Inflammatory macrophage treated with lipopolysaccharide for 4 hours (primary cell): ENCODE results near the gene VEGFB.

Experiments
- DNase-seq: peaks from one replicate; pipeline ENCODE4 v3.0.0-alpha.2; 2020

Gene VEGFB

GRCh38 chr11:64263021-64263946, 28.9 kb downstream of the VEGFB start:
- DNase-seq, result no peak

- no peak for DNase-seq
Measured at GRCh38 chr11:64263947-64264317, 29.5 kb downstream of the VEGFB start.

- no peak for DNase-seq
Measured at GRCh38 chr11:64264371-64264852, 30.0 kb downstream of the VEGFB start.

GRCh38 chr11:64265176-64266160, 31.1 kb downstream of the VEGFB start:
- no peak for DNase-seq

GRCh38 chr11:64266339-64266738, 32.0 kb downstream of the VEGFB start:
- no peak for DNase-seq

- DNase-seq, result no peak
Measured at GRCh38 chr11:64267207-64267945, 33.0 kb downstream of the VEGFB start.

- peak; percentile 45 for DNase-seq
Measured at GRCh38 chr11:64268025-64268892, 33.9 kb downstream of the VEGFB start.

- peak; percentile 55 for DNase-seq
Measured at GRCh38 chr11:64268893-64269539, 34.6 kb downstream of the VEGFB start.

- DNase-seq, result peak; percentile 100
Measured at GRCh38 chr11:64269540-64270220, 35.3 kb downstream of the VEGFB start.

- DNase-seq, result no peak
Measured at GRCh38 chr11:64275031-64275800, 40.8 kb downstream of the VEGFB start.

- no peak for DNase-seq
Measured at GRCh38 chr11:64275841-64276240, 41.5 kb downstream of the VEGFB start.

- DNase-seq, result peak; percentile 21
Measured at GRCh38 chr11:64276653-64277431, 42.5 kb downstream of the VEGFB start.

- no peak for DNase-seq
Measured at GRCh38 chr11:64278576-64279190, 44.3 kb downstream of the VEGFB start.

GRCh38 chr11:64281957-64282770, 47.8 kb downstream of the VEGFB start:
- no peak for DNase-seq

GRCh38 chr11:64283092-64283491, 48.7 kb downstream of the VEGFB start:
- DNase-seq, result no peak

- DNase-seq, result peak; percentile 93
Measured at GRCh38 chr11:64284048-64284961, 49.9 kb downstream of the VEGFB start, which contains the start of gene BAD. Gene BAD (minus strand): TSS chr11:64284665. CDS start chr11:64284368, 297 bp downstream.
